ENCODE results near the gene SPEM2.

The SPEM2 gene

DNA sequence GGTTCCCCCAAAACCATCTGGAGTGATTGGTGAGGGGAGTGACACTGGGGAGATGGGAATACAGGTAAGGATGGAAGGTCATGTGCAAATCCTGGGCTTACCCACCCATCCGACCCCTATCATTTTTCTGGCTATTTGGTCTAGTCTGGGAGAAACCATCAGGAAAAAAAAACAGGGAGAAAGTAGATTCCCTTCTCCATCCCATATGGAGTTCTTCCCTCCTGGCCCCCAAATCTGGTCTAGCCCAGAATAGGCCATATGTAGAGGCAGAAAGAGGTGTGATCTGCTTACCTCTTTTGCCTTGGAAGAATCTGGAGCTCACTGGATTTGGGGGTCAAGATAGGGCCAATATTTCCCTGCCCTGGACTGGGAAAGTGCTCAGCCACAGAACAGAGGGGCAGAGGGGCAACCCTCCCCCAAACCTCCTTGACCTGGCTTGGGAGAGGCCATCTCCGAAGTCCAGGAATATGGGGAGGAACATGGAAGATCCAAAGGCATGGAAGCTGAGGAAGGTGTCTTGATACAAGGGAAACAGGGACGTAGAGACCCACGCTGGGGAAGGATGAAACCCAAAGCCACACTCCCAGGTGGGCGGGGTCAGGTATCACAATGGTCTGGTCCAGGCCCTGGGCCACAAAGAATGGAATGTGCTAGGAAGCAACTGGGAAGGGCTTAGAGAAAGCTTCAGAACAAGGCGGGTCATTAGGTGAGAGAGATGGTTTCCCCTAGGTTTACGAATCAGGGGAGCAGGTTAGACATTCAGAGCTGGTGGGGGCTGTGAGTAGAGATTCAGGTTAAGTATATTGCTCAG, 35.6 kb downstream of the SPEM2 start:
- no peak for TF ChIP-seq Cebpa-rat (IDR thresholded peaks at IDR 0.05)
- H3K36me3 ChIP-seq, result peaks cover 33 to 58% (median 43%) of the 10 kb centered on the region in 11 experiments
- peak overlapping the region in 6 of 11 experiments; percentile 10 to 52 (median 36); a peak in 7 of 22 replicates for H3K4me2 ChIP-seq
- peaks cover 12 to 29% (median 21%) of the 10 kb centered on the region in 10 experiments for H3K4me1 ChIP-seq
- no peaks in the 10 kb centered on the region; a peak in 2 of 22 replicates for H4K20me1 ChIP-seq
- H3K4me3 ChIP-seq, result no peak overlapping the region
- H3K27ac ChIP-seq, result peak overlapping the region in 7 of 11 experiments; percentile 37 to 66 (median 49); a peak in 10 of 22 replicates
- no peak overlapping the region for H3K9ac ChIP-seq
- H3K27me3 ChIP-seq, result no peaks in the 10 kb centered on the region
- H3K9me3 ChIP-seq (replicated peaks in 1 of 11), result no peaks in the 10 kb centered on the region

DNA sequence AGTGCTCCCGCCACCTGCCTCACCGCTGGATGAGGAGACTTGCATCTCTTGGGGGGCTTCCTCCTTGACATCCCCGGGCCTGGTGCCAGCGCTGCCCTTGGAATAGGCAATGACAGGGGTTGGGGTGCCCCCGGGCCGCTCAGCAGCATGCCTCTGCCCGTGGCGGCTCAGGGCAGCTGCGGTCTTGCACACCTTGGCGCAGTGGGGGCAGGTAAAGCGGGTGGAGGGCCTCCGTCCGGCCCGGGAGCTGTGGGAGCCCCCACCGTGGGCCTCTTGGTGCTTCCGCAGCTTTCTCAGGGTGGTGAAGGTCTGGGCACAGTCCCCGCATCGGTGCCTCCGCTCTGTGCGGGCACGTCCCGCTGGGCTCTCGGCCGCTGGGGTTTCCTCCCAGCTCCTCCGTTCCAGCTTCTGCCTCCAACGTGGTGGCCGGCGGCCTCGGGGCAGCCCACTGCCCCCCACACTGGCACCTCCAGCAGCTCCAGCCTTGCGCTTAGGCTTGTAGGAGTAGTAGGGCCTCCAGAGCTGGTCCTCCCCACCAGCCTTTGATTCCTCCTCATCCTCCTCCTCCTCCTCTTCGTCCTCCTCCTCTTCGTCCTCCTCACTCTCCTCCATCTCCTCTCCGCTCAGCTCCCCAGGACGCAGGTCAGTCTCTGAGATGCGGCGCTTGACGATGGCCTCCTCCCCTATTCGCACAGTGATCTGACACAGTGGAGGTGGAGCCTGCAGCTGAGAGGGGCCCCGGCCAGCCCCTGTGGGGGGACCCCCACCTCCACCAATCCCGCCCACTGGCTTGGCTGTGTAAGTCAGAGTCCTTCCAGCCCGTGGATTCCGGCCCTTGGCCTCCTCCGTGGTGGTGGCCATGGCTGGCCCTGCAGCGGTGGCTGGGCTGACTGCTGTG, 37.3 kb downstream of the SPEM2 start:
- H3K27me3 ChIP-seq, result no peaks in the 10 kb centered on the region
- no peak overlapping the region for H3K4me2 ChIP-seq
- peaks cover 42 to 75% (median 54%) of the 10 kb centered on the region in 11 experiments for H3K36me3 ChIP-seq
- no peak overlapping the region for H3K4me3 ChIP-seq
- H3K9ac ChIP-seq, result no peak overlapping the region
- no peak overlapping the region for H3K27ac ChIP-seq
- no peaks in the 10 kb centered on the region for H3K9me3 ChIP-seq (replicated peaks in 1 of 11)
- TF ChIP-seq Cebpa-rat (IDR thresholded peaks at IDR 0.05), result no peak
- peaks cover 0 to 13% (median 0%) of the 10 kb centered on the region in 11 experiments; a peak in 6 of 22 replicates for H4K20me1 ChIP-seq
- H3K4me1 ChIP-seq, result peaks cover 14 to 34% (median 26%) of the 10 kb centered on the region in 10 experiments

DNA sequence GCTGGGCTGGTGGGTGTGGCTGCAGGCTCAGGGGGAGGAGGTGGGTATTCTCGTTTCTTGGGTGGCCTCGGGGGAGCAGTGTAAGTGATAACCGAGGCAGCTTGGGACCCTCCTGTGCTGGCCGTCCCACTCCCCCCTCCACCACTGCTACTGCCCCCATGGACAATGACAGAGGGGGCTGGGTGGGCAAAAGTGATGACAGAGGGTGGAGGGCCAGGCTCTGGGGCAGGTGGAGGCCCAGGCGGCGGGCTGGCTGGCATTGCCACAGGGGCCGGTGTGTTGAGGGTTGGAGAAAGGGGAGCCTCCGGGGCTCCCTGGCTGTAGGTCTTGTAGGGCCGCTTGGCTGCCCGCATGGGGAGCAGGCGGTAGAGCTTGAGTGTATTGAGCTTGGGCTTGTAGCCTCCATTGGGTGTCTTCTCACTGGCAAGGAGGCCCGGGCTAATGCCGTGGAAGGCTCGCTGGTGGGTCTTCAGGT, 38.0 kb downstream of the SPEM2 start:
- Histone ChIP-seq H3K9me3 (replicated peaks in 1 of 11) (no peaks in the 10 kb centered on the region), H3K27ac (no peak overlapping the region), H3K9ac (no peak overlapping the region), H3K4me3 (no peak overlapping the region), H3K36me3 (peaks cover 42 to 74% (median 54%) of the 10 kb centered on the region in 11 experiments), H4K20me1 (peaks cover 0 to 19% (median 0%) of the 10 kb centered on the region in 11 experiments; a peak in 6 of 22 replicates), H3K4me1 (peaks cover 19 to 41% (median 31%) of the 10 kb centered on the region in 10 experiments), H3K27me3 (no peaks in the 10 kb centered on the region), H3K4me2 (no peak overlapping the region)
- TF ChIP-seq Cebpa-rat (IDR thresholded peaks at IDR 0.05), result no peak

DNA sequence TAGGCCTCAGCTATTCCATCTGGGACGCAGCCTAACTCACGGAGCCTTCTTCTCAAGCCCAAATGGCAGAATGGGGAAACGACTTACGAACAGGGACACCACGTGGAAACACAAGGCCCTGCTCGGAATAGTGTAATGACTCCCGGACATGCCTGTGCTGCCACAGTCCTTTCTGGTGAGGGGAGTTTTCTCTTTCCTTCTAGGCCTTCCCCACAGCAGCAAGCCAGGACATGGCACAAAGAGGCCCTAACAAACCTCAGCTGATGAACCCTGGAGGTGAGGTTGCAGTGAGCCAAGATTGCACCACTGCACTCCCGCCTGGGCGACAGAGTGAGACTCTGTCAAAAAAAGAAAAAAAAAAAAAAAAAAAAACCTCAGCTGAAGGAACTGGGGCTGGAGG, 38.7 kb downstream of the SPEM2 start:
- no peak for TF ChIP-seq Cebpa-rat (IDR thresholded peaks at IDR 0.05)
- peaks cover 19 to 42% (median 31%) of the 10 kb centered on the region in 10 experiments for H3K4me1 ChIP-seq
- 0 out of 22 replicates have a peak overlapping the region, but pooled peaks of 1 of the 11 experiments have one; percentile 9 for H3K27ac ChIP-seq
- H3K9me3 ChIP-seq (replicated peaks in 1 of 11), result no peaks in the 10 kb centered on the region
- peaks cover 42 to 68% (median 57%) of the 10 kb centered on the region in 11 experiments for H3K36me3 ChIP-seq
- no peaks in the 10 kb centered on the region for H3K27me3 ChIP-seq
- H3K4me3 ChIP-seq, result no peak overlapping the region
- H3K4me2 ChIP-seq, result no peak overlapping the region
- H3K9ac ChIP-seq, result no peak overlapping the region
- peaks cover 0 to 26% (median 0%) of the 10 kb centered on the region in 11 experiments; a peak in 6 of 22 replicates for H4K20me1 ChIP-seq

GRCh38 chr17:7465597-7466275, 40.3 kb downstream of the SPEM2 start:
- no peaks in the 10 kb centered on the region for H3K27me3 ChIP-seq
- H3K4me3 ChIP-seq, result no peak overlapping the region
- peak overlapping the region in 7 of 11 experiments; percentile 27 to 71 (median 66); a peak in 9 of 22 replicates for H3K4me2 ChIP-seq
- peaks cover 19 to 35% (median 25%) of the 10 kb centered on the region in 10 experiments for H3K4me1 ChIP-seq
- peaks cover 42 to 72% (median 56%) of the 10 kb centered on the region in 11 experiments for H3K36me3 ChIP-seq
- peaks cover 0 to 41% (median 6%) of the 10 kb centered on the region in 11 experiments; a peak in 7 of 22 replicates for H4K20me1 ChIP-seq
- TF ChIP-seq Cebpa-rat (IDR thresholded peaks at IDR 0.05), result no peak
- H3K9ac ChIP-seq, result peak overlapping the region in 2 of 11 experiments; percentile 1 to 27; a peak in 2 of 22 replicates
- no peaks in the 10 kb centered on the region for H3K9me3 ChIP-seq (replicated peaks in 1 of 11)
- H3K27ac ChIP-seq, result peak overlapping the region in 8 of 11 experiments; percentile 13 to 73 (median 66); a peak in 8 of 22 replicates

GRCh38 chr17:7466318-7466638, 40.9 kb downstream of the SPEM2 start:
- peaks cover 0 to 47% (median 7%) of the 10 kb centered on the region in 11 experiments; a peak in 8 of 22 replicates for H4K20me1 ChIP-seq
- peak overlapping the region in 5 of 11 experiments; percentile 1 to 46 (median 30); a peak in 6 of 22 replicates for H3K9ac ChIP-seq
- no peak for TF ChIP-seq Cebpa-rat (IDR thresholded peaks at IDR 0.05)
- peak overlapping the region; percentile 17 to 73 (median 66); a peak in 19 of 22 replicates for H3K27ac ChIP-seq
- no peaks in the 10 kb centered on the region for H3K27me3 ChIP-seq
- H3K36me3 ChIP-seq, result peaks cover 40 to 69% (median 50%) of the 10 kb centered on the region in 11 experiments
- H3K4me3 ChIP-seq, result no peak overlapping the region
- H3K4me2 ChIP-seq, result peak overlapping the region in 9 of 11 experiments; percentile 27 to 71 (median 48); a peak in 16 of 22 replicates
- H3K9me3 ChIP-seq (replicated peaks in 1 of 11), result no peaks in the 10 kb centered on the region
- peaks cover 19 to 31% (median 25%) of the 10 kb centered on the region in 10 experiments for H3K4me1 ChIP-seq

DNA sequence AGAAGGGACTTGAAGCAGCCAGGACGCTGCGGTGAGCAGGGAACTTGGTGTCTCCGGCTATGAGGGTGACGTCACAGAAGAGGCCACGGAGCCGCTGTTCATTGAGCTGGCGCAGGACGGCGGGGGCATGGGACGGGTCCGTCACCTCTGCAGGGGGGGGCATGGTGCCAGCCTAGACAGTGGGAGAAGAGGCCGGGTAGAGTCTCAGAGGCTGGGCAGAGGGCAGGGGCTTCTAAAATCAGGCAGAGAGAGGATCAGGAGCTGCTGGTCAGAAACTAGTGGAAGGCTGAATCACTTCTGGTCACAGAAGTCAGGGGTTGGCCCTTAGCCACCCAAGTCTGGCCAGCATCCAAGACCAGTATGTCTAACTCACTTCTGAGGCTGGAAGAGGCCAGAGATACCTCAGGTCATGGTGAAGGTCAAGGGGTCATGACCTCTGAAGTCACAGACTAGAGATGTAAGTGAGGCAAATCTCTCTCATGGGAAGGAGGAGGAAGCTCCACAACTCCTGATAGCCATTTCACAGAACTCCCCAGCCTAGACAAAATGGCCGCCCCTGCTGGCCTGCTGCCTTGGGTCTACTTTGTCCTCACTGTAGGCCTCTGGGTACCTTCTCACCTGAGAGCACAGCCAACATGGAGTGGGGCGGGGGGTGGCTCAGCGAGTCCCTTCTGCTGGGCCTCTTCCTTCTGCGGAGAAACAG, 41.4 kb downstream of the SPEM2 start:
- no peaks in the 10 kb centered on the region for H3K27me3 ChIP-seq
- H3K4me1 ChIP-seq, result peaks cover 24 to 36% (median 30%) of the 10 kb centered on the region in 10 experiments
- TF ChIP-seq Cebpa-rat (IDR thresholded peaks at IDR 0.05), result no peak
- peak overlapping the region; percentile 15 to 71 (median 39); a peak in 20 of 22 replicates for H3K4me2 ChIP-seq
- H3K9me3 ChIP-seq (replicated peaks in 1 of 11), result no peaks in the 10 kb centered on the region
- peak overlapping the region in 8 of 11 experiments; percentile 1 to 46 (median 28); a peak in 12 of 22 replicates for H3K9ac ChIP-seq
- peak overlapping the region; percentile 17 to 73 (median 66); a peak in 20 of 22 replicates for H3K27ac ChIP-seq
- no peak overlapping the region for H3K4me3 ChIP-seq
- peaks cover 0 to 52% (median 11%) of the 10 kb centered on the region in 11 experiments; a peak in 11 of 22 replicates for H4K20me1 ChIP-seq
- peaks cover 35 to 66% (median 47%) of the 10 kb centered on the region in 11 experiments for H3K36me3 ChIP-seq
